NCI-H1930 (cell line): ENCODE results near the gene CEBPE.

Experiments
- DNase-seq, 2 experiments: peaks; one replicate each; lab custom pipeline; 2025; lab: John Stamatoyannopoulos, UW

The CEBPE gene

GRCh38 chr14:23143911-23144310, 24.9 kb upstream of the CEBPE start:
- DNase-seq = no peak

GRCh38 chr14:23142826-23143225, 23.8 kb upstream of the CEBPE start:
- no peak for DNase-seq

GRCh38 chr14:23141706-23142444, 22.8 kb upstream of the CEBPE start:
- no peak for DNase-seq

- no peak for DNase-seq
These were observed 21.3 kb upstream of the CEBPE start for GRCh38 chr14:23140371-23140770.

GRCh38 chr14:23139874-23140273, 20.8 kb upstream of the CEBPE start:
- DNase-seq = no peak

GRCh38 chr14:23137813-23138535, 18.9 kb upstream of the CEBPE start:
- no peak for DNase-seq

GRCh38 chr14:23137192-23137812, 18.2 kb upstream of the CEBPE start:
- no peak for DNase-seq

- DNase-seq = no peak
These were observed 17.6 kb upstream of the CEBPE start for GRCh38 chr14:23136566-23137133.

- no peak for DNase-seq
These were observed 13.9 kb upstream of the CEBPE start for GRCh38 chr14:23132970-23133369.

- DNase-seq = no peak
These were observed 12.4 kb upstream of the CEBPE start for GRCh38 chr14:23131482-23131881.

GRCh38 chr14:23130871-23131270, 11.8 kb upstream of the CEBPE start:
- DNase-seq = no peak

- no peak for DNase-seq
These were observed 10.8 kb upstream of the CEBPE start for GRCh38 chr14:23129759-23130316.

GRCh38 chr14:23128969-23129758, 10.1 kb upstream of the CEBPE start:
- DNase-seq = no peak

GRCh38 chr14:23127861-23128260, 8.8 kb upstream of the CEBPE start:
- no peak for DNase-seq

GRCh38 chr14:23126548-23127278, 7.7 kb upstream of the CEBPE start:
- no peak for DNase-seq

GRCh38 chr14:23125933-23126524, 7.0 kb upstream of the CEBPE start:
- no peak for DNase-seq

- DNase-seq = no peak
These were observed 6.0 kb upstream of the CEBPE start for GRCh38 chr14:23125011-23125410.

- no peak for DNase-seq
These were observed 5.4 kb upstream of the CEBPE start for GRCh38 chr14:23124337-23124954.

GRCh38 chr14:23123419-23123818, 4.4 kb upstream of the CEBPE start:
- DNase-seq = no peak

GRCh38 chr14:23122086-23122485, 3.0 kb upstream of the CEBPE start:
- DNase-seq = no peak
